T-helper 1 cell (primary cell): ENCODE results near the gene NOB1.
"Not testable (repeated sequence)": the region's sequence is repeated elsewhere in the genome, so short reads cannot be mapped to it uniquely, and the experiment has no call there.

Experiments
- DNase-seq, 5 donors: peaks; one replicate each; pipeline ENCODE4 v3.0.0-alpha.2; 2012 to 2020
- total RNA-seq, 4 donors: gene quantifications; one replicate each; lab custom pipeline; 2026; lab: John Stamatoyannopoulos, UW

NOB1 gene
- total RNA-seq, result 16.1 to 27.9 (median 24.0) reads per million in 4 donors

DNA sequence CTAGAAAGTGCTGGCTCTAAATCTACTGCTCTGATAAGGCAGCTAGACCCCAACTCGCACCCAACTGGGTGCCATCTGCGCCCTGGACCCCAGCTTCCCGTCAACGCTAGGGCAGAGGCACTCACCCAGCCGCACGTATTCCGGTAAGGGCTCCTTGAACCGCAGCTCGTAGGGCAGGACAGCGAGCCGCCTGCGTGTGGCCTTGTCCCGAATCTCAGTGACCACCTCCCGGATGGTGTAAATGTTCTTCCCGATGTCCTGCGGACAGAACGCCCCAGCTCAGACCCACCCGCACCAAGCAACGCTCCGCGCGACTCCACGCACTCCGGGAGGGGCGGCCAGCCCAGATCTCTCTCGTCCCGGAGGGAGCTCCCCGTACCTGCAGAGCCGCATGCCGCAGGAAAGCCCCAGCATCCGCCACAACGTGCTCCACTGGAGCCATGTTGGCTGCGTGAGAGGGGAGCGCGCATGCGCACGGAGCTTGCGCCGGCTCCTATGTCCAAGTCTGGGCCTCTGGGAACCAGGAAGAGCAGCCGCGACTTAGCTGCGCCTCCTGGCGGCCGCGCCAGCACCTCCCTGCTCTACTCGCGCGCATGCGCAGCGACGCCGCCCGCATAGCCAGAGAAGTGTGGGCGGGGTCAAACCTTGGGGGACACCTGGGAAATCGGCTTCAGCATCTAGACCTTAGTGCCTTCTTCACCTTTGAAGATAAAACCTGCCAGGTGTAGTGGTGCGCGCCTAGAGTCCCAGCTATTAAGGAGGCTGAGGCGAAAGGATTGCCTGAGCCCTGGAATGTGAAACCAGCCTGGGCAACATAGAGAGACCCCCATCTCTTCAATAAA lies at the start of gene NOB1:
Gene NOB1, minus strand, starts transcription at position 458 of the 842 bp plus-strand sequence. Its CDS starts 16 bp downstream, at position 442.
- peak; percentile 95 to 99 (median 98) for DNase-seq

DNA sequence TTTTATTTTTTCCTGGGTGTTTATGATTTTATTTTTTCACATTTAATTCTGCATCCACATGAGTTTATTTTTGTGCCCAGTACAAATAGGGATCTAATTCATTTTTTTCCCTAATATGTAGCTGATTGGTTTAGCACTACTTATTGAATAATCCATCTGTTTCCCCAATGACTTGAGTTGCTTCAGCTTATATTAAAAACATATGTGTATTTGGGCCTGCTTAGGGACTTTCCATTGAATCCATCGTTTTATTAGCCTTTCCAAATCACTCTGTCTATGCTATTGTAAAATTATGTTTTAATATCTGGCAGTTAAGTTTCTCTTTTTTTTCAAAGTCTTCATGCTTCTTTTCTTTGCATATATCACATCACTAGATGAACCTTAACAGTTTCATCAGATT lies 49.6 kb upstream of the NOB1 start:
- DNase-seq, result no peak

DNA sequence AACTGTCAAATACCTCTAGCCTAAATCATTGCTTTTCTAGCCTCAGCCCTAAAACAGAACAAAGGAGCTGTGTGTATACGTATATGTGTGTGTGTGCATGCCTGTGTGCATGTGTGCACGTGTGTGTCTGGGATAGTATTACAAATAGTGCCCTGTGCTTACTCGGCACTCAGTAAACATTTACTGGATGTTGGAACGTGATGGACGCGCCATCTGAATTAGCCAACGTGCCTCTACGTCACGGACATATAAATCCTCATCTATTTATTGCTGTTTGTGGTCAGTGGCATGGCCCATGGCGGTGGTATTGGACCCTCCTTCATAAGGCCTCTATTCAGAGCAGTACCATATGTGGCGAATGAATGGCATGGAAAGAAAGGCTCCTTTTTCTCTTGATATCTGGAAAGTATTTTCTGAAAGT lies 44.9 kb upstream of the NOB1 start:
- DNase-seq, result no peak

DNA sequence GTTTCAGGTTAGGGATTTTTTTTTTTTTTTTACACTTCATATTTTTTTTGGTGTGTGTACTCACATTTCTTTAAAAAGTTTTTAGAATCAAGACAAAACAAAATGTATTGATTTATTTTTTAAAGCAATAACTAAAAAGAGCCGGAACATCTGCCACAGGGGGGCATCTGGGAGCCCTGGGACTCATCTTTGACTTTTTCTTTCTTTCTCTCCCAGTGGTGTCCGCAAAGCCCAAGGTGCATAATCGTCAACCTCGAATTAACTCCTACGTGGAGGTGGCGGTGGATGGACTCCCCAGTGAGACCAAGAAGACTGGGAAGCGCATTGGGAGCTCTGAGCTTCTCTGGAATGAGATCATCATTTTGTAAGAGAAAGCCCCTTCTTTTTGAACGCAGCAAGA lies 43.7 kb upstream of the NOB1 start:
- no peak for DNase-seq

DNA sequence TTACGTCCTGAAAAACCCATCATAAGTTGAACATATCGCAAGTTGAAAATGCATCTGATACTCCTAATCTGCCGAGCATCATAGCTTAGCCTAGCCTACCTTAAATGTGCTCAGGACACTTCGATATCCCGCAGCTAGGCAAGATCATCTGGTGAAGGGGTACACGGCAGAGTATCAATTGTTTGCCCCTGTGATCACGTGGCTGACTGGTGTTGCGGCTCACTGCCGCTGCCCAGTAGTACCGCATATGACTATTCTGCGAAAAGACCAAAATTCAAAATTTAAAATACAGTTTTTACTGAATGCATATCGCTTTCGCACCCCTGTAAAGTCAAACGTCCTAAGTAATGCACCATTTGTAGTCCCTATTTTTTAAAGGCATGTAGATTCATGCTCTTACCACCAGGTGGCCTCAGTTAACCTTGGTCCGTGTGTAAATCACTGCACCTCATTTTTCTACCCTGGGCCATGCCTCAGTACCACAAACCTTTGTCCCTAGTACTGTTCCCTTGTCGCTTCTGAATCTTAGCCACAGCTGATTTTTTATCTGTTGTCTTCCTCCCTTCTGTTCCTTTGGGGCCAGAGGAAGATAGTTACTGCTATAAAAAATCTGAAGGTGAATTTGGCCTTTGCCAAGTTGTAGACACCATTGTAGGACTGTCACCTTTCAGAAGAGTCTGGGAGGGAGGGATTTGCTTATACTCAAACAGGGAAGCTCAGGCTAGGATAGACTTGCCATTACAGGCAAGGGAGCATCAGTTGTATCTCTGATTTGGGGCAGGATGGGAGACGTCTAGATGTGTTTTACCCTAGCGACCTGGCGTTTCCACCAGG lies 41.8 kb upstream of the NOB1 start:
- DNase-seq, result peak in 2 of 5 donors; percentile 23 to 33

DNA sequence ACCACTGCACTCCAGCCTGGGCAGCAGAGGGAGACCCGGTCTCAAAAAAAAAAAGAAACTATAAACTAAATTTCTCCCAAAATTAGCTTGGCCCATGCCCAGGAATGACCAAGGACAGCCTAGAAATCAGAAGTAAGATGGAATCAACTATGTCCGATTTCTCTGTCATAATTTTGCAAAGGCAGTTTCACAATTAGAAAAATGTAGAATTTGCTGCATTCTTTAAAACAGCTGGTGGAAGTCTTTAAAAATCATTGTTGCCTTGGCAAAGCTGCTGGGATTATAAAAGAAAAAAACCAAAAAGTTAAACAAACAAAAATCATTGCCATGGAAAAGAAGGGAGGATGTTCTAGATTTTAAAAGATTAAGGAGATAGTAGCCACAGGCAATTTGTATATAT lies 39.8 kb upstream of the NOB1 start:
- no peak for DNase-seq

DNA sequence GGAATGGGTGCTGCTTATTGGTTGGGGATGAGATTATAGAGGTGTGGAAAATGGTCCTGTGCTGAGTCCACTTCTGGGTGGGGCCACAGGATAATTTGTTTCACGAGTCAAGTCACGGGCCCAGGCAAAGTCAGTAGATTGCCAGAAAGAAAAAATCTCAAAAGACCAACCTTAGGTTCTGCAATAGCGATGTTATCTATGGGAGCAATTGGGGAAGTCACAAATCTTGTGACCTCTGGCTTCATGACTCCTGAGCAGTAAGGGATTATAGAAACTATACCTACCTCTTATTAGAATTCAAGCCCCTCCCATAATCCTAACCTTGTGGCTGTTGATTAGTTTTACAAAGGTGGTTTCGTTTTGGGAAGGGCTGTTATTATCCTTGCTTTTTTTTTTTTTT lies 38.8 kb upstream of the NOB1 start:
- no peak for DNase-seq

DNA sequence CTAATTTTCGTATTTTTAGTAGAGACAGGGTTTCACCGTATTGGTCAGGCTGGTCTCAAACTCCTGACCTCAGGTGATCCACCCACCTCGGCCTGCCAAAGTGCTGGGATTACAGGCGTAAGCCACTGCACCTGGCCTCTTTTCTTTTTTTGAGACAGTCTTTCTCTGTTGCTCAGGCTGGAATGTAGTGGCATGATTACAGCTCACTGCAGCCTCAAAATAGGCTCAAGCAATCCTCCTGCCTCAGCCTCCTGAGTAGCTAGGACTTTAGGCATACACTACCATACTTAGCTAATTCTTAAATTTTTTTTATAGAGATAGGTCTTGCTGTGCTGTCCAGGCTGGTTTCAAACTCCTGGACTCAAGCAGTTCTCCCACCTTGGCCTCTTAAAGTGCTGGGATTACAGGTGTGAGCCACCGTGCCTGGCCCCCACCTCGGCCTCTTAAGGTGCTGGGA lies 36.7 kb upstream of the NOB1 start:
- DNase-seq, result not testable (repeated sequence)

DNA sequence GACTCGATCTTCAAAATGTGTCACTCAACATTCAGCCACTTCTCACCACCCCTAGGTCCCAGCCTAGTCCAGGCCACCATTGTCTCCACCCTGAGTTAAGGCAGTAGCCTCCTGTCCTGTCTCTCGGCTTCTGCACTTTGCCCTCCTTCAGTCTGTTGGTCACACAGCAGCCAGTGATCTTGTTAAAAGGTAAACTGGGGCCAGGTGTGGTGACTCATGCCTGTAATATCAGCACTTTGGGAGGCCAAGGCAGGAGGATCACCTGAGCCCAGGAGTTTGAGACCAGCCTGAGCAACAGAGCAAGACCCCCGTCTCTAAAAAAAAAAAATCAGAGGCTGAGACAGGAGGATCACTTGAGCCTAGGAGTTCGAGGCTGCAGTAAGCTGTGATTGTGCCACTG lies 33.2 kb upstream of the NOB1 start:
- no peak for DNase-seq

DNA sequence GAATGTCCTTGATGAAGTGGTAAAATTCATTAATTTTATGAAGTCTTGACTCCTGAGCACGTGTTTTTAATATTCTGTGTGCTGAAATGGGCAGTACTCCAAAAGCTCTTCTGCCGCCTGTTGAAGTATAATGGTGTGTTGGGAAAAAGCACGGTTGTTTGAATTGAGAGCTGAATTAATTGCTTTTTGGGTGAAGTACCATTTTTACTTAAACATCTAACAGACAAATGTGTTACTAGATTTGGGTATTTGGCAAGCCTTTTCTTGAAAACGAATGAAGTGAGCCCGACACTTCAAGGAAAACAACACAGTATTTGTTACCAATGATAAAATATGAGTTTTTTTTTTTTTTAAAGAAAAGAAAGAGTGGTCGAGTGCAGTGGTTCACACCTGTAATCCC lies 29.9 kb upstream of the NOB1 start:
- no peak for DNase-seq

DNA sequence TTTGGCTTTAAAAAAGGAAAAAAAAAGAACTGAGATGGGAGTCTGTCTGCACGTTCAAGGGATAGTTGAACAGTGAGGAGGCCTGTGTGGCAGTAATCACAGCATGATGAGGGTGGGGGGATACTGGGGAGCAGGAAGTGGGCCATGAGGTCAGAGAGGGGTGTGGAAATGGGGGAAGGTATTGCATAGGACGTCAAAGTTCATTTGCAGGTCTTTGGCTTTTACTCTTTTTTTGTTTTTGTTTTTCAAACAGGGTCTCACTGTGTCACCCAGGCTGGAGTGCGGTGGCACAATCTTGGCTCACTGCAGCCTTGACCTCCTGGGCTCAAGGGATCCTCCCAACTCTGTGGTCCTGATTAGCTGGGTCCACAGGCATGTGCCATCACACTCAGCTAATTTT lies 26.4 kb upstream of the NOB1 start:
- DNase-seq, result no peak

DNA sequence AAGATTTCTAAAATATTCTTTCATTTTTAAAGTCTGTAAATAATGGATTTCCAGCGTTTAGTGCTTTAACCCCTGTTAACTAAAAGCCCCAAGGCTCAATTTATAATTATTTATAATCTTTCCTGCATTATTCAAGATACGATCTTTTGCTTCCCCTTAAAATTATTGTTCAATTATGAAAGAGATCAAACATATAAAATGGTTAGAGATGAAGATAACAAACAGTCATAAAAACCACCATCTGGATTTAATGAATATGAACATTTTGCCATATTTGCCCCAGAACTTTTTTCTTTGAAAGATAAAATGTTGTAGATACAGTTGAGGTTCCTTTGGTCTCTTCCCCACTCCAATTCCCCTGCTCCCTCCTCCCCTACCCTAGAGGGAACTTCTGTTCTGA lies 25.0 kb upstream of the NOB1 start:
- no peak for DNase-seq

DNA sequence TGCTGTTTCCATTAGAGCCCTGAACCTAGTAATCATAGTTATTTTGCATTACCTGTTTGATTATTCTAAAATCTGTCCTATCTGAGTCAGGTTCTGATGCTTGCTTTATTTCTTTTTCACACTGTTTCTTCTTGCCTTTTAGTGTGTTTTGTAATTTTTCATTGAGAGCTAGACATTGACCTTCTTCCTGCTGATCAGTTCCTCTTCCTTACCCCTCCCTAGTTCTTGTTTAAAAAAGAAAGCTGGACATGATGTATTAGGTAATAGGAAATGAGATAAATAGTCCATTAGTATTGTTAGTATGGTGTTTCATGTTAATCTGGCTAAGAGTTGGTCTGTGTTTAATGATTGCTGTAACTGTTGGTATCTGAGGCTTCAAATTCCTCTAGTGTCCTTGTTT lies 20.8 kb upstream of the NOB1 start:
- DNase-seq, result no peak

DNA sequence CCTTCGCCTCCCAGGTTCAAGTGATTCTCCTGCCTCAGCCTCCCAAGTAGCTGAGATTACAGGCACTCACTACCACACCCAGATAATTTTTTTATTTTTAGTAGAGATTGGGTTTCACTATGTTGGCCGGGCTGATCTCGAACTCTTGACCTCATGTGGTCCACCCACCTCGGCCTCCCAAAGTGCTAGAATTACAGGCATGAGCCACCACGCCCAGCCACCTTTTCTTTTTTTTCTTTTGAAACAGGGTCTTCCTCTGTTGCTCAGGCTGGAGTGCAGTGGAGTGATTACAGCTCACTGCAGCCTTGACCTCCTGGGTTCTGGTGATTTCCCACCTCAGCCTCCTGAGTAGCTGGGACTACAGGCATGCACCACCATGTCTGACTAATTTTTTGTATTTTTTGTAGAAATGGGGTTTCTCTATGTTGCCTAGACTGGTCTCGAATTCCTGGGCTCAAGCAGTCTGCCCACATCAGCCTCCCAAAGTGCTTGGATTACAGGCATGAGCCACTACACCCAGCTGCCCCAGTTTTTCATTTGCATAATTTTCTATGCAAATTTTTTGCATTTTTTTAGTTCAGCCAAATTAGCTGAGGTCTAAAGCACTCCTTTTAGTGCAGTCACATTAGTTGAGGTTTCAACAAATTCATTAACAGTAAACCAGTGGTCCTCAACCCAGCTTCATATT lies 18.7 kb upstream of the NOB1 start:
- no peak for DNase-seq

DNA sequence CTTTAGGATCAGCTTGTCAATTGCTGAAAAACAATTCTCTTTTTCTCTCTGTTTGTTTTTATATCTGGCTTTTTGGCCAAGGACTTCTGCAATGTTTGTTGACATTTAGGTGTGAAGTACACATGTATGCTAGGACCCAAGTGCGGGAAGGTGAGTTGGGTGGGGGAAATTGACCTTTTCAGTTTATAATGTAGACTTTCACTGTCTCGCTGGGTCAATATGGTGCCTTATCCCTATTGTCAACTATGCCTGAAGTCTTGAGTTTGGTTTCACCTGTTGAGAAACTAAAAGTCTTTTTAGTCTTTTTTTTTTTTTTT lies 16.9 kb upstream of the NOB1 start:
- DNase-seq, result no peak

DNA sequence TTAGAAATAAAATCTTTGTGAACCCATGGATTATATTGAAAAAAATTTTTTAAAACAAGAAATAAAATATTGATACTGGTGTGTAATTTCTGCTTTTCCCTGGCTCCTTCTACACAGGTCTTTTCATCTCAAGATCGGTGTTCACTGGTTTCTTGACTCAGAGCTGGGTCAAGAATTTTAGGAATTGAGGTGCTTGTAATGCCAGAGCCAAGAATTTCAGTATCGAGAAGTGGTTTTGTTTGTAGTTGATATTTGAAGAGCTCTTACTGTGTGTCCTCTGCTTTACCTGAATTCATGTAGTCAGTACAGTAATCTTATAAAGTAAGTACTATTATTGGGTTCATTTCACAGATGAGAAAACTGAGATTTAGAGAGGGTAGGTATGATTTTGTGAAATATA lies 14.7 kb upstream of the NOB1 start:
- DNase-seq, result no peak

DNA sequence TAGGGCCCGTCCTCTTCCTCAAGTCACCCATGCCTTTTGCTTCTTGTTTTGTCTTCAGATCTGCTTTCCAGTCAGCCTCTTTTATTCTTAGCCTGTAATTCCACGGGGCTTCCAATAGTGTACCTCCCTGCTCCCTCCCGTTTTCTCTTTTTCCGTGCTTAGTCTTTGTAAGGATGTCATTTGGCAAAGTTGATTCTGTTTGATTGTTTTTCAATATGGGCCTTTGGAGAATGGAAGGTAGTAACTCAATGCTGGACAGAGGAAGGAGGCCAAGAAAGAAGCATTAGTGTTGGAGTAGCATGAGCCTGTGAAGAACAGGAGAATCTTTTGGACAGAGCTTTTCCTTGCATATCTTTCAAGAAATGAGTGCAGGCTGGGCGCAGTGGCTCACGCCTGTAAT lies 13.9 kb upstream of the NOB1 start:
- DNase-seq, result no peak

DNA sequence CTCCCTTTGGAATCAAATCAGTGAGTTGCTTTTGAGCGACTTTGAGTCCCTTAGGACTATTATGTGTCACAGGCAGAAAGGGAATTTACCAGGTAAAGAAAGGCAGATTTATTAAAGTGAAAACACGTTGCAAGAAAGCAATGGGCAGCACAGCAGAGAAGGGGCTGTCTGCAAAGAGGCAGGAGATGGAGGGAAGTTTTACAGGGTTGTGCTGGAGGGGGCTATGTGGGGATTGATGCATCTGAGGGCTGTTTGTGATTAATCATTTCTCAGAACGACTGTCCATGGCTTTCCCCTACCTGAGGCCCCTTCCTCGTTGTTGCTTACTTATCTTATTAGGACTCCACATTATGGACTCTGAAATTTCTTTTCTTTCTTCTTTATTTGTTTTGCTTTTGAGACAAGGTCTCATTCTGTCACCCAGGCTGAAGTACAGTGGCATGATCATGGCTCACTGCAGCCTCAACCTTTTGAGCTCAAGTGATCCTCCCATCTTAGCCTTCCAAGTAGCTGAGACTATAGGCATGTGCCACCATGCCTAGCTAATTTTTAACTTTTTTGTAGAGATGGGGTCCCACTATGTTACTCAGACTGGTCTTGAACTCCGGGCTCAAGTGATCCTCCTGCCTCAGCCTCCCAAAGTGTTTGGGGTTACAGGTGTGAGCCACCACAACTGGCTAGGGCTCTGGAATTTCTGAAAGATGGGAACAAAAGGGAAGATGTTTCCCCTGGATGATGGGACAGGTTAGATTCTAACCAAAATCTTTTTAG lies 12.9 kb upstream of the NOB1 start:
- no peak for DNase-seq

DNA sequence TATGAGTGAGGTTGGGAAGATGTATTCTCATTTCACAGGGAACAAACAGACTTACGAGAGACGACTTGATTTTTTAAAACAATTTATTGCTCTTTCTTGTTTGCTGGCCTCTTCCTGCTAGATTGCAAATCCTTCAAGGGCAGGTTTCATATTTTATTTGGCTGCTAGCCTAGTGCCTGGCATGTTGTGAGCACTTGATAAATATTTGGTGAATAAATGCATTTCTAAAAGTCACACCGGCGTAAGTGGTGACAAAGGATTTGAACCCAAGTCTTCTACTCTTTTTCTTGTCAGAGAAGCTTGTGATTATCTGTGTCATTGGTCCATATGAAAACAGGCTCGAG lies 8.8 kb upstream of the NOB1 start:
- no peak for DNase-seq

DNA sequence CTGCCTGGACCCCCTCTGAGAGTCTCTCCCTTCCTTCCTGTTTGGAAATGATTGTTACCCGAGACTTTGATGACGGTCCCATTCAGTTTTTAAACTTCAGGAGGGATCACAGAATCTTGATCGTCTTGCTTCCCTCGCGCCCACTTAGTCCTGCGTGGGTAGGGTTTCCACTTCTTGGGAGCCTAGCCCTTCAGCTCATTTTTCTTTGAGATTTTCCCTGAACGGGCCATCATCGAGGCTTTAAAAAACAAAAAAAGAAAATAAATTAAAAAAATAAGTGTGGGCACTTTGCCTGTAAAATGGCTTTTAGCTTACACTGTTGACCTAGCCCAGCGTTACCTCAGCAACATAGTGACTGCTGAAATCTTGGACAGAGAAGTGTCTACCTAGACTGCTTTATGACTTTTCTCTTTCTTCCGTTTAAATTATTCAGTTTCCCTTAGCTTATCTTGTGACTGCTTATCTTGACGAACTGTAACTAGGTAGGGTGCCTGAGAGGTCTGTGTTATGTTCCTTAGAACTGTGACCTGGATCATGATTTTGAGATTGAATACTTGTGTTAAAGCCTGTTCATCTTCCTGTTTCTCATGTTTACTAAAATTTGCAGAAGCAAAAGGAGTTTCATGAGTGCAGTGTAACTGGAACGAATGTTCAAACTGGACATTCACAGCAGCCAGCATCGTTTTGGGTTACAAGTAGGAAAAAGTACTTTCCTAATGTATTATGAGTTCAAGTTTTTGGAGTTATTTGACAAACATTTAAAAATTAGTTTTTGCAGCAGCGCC lies 8.3 kb upstream of the NOB1 start:
- DNase-seq, result peak in 1 of 5 donors; percentile 38

DNA sequence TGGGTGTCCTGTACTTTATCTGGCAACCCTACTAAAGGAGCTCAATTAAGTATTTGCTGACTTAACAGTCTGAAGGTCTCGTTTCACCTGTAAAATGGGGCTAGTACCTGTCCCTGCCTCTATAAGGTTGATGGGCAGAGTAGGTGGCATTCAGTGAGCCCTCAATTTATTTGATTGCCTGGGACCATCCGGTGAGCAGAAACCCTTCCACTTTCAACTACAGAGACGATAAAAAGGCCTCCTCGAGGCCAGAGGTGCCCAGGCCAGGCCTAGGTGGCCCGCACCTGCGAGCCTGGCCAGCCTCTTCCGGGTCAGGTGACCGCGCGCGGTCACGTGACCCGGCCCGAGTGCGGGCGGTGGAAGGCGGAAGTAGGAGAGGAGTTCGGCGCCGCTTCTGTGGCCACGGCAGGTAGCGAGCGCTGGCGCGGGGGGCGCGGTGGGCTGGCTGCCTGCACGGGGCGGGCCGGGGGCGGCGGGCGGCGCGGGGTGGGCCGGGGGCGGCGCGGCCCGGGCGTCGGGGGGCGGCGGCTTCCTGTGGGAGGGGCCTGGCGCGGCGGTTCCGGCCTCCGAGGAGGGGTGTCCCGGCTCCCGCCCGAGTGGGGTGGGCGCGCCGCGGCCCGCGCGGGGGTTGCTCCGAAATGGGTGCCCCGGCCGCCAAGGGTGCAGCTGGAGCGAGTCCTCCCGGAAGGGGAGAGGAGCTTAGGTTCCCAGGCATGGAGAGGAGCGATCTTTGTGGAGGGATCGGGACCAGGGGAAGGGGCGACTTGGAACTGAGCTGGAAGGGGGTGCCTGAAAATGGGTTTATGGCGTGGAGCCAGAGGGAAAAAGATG lies 7.5 kb upstream of the NOB1 start, which contains the start of gene WWP2:
Gene WWP2, plus strand, starts transcription at position 350 of the 831 bp plus-strand sequence. CDS start 24,679 bp downstream, outside the sequence.
- peak; percentile 70 to 88 (median 72) for DNase-seq
